Measurements from ENCODE around the gene SLAMF1.

GRCh38 chr1:160597705-160598104, 49.1 kb downstream of the SLAMF1 start:
- TF ChIP-seq EZH2 (optimal IDR thresholded peaks at IDR 0.05; ENCODE audit: low read depth, low read length), result no peak
- TF ChIP-seq, protein P1, sequence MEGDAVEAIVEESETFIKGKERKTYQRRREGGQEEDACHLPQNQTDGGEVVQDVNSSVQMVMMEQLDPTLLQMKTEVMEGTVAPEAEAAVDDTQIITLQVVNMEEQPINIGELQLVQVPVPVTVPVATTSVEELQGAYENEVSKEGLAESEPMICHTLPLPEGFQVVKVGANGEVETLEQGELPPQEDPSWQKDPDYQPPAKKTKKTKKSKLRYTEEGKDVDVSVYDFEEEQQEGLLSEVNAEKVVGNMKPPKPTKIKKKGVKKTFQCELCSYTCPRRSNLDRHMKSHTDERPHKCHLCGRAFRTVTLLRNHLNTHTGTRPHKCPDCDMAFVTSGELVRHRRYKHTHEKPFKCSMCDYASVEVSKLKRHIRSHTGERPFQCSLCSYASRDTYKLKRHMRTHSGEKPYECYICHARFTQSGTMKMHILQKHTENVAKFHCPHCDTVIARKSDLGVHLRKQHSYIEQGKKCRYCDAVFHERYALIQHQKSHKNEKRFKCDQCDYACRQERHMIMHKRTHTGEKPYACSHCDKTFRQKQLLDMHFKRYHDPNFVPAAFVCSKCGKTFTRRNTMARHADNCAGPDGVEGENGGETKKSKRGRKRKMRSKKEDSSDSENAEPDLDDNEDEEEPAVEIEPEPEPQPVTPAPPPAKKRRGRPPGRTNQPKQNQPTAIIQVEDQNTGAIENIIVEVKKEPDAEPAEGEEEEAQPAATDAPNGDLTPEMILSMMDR (IDR thresholded peaks at IDR 0.05; ENCODE audit: low read length), result no peak

Measured in MM.1S (cell line).